Measurements from ENCODE around the gene FBXL13. TPM values are rescaled to one million over a fixed set of nuclear protein-coding genes. Genes with fewer than 3 reads are reported as not detected.

FBXL13 gene
- total and polyA plus RNA-seq, 2 experiments from 2014 or later = 1.2 to 2.5 TPM

- H3K4me1 ChIP-seq (ENCODE audit: insufficient read depth) = no peaks in the 10 kb centered on the region
- TF ChIP-seq ZNF114 (CRISPR knock-in tag; IDR thresholded peaks at IDR 0.05) (no peak), ZNF331 (CRISPR knock-in tag; IDR thresholded peaks at IDR 0.05; ENCODE audit: low read depth) (no peak), NANOG (IDR thresholded peaks at IDR 0.05; ENCODE audit: borderline replicate concordance) (no peak), EZH2phosphoT487 (IDR thresholded peaks at IDR 0.05; ENCODE audit: unreplicated experiment) (no peak), EZH2 (IDR thresholded peaks at IDR 0.05; ENCODE audit: low read depth, unreplicated experiment) (no peak), JUNB (IDR thresholded peaks at IDR 0.05; ENCODE audit: unreplicated experiment) (no peak), REST (IDR thresholded peaks at IDR 0.05; ENCODE audit: unreplicated experiment) (no peak), STAT1 (IDR thresholded peaks at IDR 0.05; ENCODE audit: unreplicated experiment) (no peak), CREB1 (CRISPR knock-in tag; IDR thresholded peaks at IDR 0.05; ENCODE audit: low read depth) (no peak), POLR2AphosphoS5 (IDR thresholded peaks at IDR 0.05; ENCODE audit: low read depth) (no peak)
- TF ChIP-seq, protein P1, sequence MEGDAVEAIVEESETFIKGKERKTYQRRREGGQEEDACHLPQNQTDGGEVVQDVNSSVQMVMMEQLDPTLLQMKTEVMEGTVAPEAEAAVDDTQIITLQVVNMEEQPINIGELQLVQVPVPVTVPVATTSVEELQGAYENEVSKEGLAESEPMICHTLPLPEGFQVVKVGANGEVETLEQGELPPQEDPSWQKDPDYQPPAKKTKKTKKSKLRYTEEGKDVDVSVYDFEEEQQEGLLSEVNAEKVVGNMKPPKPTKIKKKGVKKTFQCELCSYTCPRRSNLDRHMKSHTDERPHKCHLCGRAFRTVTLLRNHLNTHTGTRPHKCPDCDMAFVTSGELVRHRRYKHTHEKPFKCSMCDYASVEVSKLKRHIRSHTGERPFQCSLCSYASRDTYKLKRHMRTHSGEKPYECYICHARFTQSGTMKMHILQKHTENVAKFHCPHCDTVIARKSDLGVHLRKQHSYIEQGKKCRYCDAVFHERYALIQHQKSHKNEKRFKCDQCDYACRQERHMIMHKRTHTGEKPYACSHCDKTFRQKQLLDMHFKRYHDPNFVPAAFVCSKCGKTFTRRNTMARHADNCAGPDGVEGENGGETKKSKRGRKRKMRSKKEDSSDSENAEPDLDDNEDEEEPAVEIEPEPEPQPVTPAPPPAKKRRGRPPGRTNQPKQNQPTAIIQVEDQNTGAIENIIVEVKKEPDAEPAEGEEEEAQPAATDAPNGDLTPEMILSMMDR (conservative IDR thresholded peaks at IDR 0.05; ENCODE audit: low read depth in 2 of 2) = no peak
- TF ChIP-seq, protein P2, sequence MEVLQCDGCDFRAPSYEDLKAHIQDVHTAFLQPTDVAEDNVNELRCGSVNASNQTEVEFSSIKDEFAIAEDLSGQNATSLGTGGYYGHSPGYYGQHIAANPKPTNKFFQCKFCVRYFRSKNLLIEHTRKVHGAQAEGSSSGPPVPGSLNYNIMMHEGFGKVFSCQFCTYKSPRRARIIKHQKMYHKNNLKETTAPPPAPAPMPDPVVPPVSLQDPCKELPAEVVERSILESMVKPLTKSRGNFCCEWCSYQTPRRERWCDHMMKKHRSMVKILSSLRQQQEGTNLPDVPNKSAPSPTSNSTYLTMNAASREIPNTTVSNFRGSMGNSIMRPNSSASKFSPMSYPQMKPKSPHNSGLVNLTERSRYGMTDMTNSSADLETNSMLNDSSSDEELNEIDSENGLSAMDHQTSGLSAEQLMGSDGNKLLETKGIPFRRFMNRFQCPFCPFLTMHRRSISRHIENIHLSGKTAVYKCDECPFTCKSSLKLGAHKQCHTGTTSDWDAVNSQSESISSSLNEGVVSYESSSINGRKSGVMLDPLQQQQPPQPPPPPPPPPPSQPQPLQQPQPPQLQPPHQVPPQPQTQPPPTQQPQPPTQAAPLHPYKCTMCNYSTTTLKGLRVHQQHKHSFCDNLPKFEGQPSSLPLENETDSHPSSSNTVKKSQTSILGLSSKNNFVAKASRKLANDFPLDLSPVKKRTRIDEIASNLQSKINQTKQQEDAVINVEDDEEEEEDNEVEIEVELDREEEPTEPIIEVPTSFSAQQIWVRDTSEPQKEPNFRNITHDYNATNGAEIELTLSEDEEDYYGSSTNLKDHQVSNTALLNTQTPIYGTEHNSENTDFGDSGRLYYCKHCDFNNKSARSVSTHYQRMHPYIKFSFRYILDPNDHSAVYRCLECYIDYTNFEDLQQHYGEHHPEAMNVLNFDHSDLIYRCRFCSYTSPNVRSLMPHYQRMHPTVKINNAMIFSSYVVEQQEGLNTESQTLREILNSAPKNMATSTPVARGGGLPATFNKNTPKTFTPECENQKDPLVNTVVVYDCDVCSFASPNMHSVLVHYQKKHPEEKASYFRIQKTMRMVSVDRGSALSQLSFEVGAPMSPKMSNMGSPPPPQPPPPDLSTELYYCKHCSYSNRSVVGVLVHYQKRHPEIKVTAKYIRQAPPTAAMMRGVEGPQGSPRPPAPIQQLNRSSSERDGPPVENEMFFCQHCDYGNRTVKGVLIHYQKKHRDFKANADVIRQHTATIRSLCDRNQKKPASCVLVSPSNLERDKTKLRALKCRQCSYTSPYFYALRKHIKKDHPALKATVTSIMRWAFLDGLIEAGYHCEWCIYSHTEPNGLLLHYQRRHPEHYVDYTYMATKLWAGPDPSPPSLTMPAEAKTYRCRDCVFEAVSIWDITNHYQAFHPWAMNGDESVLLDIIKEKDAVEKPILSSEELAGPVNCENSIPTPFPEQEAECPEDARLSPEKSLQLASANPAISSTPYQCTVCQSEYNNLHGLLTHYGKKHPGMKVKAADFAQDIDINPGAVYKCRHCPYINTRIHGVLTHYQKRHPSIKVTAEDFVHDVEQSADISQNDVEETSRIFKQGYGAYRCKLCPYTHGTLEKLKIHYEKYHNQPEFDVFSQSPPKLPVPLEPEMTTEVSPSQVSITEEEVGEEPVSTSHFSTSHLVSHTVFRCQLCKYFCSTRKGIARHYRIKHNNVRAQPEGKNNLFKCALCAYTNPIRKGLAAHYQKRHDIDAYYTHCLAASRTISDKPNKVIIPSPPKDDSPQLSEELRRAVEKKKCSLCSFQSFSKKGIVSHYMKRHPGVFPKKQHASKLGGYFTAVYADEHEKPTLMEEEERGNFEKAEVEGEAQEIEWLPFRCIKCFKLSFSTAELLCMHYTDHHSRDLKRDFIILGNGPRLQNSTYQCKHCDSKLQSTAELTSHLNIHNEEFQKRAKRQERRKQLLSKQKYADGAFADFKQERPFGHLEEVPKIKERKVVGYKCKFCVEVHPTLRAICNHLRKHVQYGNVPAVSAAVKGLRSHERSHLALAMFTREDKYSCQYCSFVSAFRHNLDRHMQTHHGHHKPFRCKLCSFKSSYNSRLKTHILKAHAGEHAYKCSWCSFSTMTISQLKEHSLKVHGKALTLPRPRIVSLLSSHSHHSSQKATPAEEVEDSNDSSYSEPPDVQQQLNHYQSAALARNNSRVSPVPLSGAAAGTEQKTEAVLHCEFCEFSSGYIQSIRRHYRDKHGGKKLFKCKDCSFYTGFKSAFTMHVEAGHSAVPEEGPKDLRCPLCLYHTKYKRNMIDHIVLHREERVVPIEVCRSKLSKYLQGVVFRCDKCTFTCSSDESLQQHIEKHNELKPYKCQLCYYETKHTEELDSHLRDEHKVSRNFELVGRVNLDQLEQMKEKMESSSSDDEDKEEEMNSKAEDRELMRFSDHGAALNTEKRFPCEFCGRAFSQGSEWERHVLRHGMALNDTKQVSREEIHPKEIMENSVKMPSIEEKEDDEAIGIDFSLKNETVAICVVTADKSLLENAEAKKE (CRISPR knock-in tag; IDR thresholded peaks at IDR 0.05) = no peak
- TF ChIP-seq, protein P3, sequence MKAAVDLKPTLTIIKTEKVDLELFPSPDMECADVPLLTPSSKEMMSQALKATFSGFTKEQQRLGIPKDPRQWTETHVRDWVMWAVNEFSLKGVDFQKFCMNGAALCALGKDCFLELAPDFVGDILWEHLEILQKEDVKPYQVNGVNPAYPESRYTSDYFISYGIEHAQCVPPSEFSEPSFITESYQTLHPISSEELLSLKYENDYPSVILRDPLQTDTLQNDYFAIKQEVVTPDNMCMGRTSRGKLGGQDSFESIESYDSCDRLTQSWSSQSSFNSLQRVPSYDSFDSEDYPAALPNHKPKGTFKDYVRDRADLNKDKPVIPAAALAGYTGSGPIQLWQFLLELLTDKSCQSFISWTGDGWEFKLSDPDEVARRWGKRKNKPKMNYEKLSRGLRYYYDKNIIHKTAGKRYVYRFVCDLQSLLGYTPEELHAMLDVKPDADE (IDR thresholded peaks at IDR 0.05) = no peak
- DNase-seq (ENCODE audit: low spot score) (no peak), ATAC-seq (no peak)
- H3K4me2 ChIP-seq = no peak overlapping the region
- H3K36me3 Mint-ChIP-seq (ENCODE audit: low read depth) = peaks cover 1% of the 10 kb centered on the region; the same call in 1 of the 3 replicates
- H3K27me3 ChIP-seq (ENCODE audit: insufficient read depth) = no peaks in the 10 kb centered on the region
- no peak overlapping the region for H3K27ac Mint-ChIP-seq
- no peaks in the 10 kb centered on the region for H3K9me3 Mint-ChIP-seq
- no peak overlapping the region for H3K4me3 ChIP-seq
- H3K9me2 ChIP-seq (ENCODE audit: insufficient read depth) = no peaks in the 10 kb centered on the region
- H3K4me3 Mint-ChIP-seq = no peak overlapping the region
- no peaks in the 10 kb centered on the region for H3F3A ChIP-seq (replicated peaks; ENCODE audit: low read depth)
- peaks cover 9% of the 10 kb centered on the region; the same call in 2 of the 3 replicates for H3K4me1 Mint-ChIP-seq
- H3K36me3 ChIP-seq (ENCODE audit: insufficient read depth) = no peaks in the 10 kb centered on the region
- no peaks in the 10 kb centered on the region for H4K20me1 ChIP-seq (replicated peaks; ENCODE audit: insufficient read depth)
- no peaks in the 10 kb centered on the region for H3K27me3 Mint-ChIP-seq (ENCODE audit: insufficient read depth, low read depth, poor library complexity)
- H2AFZ ChIP-seq = no peak overlapping the region
- no peak overlapping the region for H3K27ac ChIP-seq (ENCODE audit: low read depth)
- no peaks in the 10 kb centered on the region for H3K79me2 ChIP-seq (replicated peaks; ENCODE audit: insufficient read depth)
These were observed 241.9 kb downstream of the FBXL13 start for GRCh38 chr7:102832674-102833073.

Measured in GM23338 (cell line).